Measurements from ENCODE around the gene PPM1N. TPM values are rescaled to one million over a fixed set of nuclear protein-coding genes. Genes with fewer than 3 reads are reported as not detected.

Gene PPM1N
- total RNA-seq, 1 donor, result 0.36 TPM

DNA sequence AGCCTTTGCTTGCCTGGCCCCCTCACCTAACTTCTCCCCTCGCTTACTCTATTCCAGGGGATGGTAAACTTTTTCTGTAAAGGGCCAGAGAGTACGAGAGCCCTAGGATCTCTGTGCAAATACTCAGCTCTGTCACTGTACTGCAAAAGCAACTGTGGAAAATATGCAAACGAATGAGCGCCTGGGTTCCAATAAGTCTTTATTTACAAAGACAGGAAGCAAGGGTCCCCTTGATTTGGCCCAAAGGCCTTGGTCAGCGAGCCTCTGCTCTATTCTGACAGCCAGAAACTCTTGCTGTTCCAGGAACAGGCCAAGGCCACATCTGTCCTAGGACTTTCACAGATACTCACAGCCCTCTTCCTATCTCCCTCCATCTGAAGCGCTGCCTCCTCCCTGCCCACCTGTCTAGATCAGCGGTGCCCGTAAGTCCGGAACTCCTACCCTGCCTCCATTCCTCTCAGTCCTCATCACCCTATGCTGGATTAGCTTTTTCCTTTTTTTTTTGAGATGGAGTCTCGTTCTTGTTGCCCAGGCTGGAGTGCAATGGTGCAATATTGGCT lies 49.0 kb downstream of the PPM1N start:
- H3K27me3 ChIP-seq (ENCODE audit: insufficient read depth, low read length), result no peaks in the 10 kb centered on the region
- no peaks in the 10 kb centered on the region for H3K36me3 ChIP-seq (ENCODE audit: insufficient read depth, low read length)
- DNase-seq (ENCODE audit: insufficient read length, low spot score, missing footprints), result no peak
- no peak overlapping the region for H3K27ac ChIP-seq (ENCODE audit: low read depth, low read length)
- peaks cover 3% of the 10 kb centered on the region for H4K20me1 ChIP-seq (ENCODE audit: insufficient read depth, low read length)
- H2AFZ ChIP-seq (ENCODE audit: low read length), result no peak overlapping the region
- TF ChIP-seq, protein P1, sequence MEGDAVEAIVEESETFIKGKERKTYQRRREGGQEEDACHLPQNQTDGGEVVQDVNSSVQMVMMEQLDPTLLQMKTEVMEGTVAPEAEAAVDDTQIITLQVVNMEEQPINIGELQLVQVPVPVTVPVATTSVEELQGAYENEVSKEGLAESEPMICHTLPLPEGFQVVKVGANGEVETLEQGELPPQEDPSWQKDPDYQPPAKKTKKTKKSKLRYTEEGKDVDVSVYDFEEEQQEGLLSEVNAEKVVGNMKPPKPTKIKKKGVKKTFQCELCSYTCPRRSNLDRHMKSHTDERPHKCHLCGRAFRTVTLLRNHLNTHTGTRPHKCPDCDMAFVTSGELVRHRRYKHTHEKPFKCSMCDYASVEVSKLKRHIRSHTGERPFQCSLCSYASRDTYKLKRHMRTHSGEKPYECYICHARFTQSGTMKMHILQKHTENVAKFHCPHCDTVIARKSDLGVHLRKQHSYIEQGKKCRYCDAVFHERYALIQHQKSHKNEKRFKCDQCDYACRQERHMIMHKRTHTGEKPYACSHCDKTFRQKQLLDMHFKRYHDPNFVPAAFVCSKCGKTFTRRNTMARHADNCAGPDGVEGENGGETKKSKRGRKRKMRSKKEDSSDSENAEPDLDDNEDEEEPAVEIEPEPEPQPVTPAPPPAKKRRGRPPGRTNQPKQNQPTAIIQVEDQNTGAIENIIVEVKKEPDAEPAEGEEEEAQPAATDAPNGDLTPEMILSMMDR (IDR thresholded peaks at IDR 0.05; ENCODE audit: extremely low read depth, low read depth, low read length), result no peak
- H3K9me3 ChIP-seq (ENCODE audit: low read depth, low read length), result no peaks in the 10 kb centered on the region
- peaks cover 12% of the 10 kb centered on the region for H3K4me1 ChIP-seq (ENCODE audit: insufficient read depth, low read length)
- no peak overlapping the region for H3K4me3 ChIP-seq (ENCODE audit: insufficient read depth, low read length)
- no peaks in the 10 kb centered on the region for H3K79me2 ChIP-seq (ENCODE audit: insufficient read depth, low read length)
- no peak overlapping the region for H3K4me2 ChIP-seq (ENCODE audit: insufficient read depth, low read length)

DNA sequence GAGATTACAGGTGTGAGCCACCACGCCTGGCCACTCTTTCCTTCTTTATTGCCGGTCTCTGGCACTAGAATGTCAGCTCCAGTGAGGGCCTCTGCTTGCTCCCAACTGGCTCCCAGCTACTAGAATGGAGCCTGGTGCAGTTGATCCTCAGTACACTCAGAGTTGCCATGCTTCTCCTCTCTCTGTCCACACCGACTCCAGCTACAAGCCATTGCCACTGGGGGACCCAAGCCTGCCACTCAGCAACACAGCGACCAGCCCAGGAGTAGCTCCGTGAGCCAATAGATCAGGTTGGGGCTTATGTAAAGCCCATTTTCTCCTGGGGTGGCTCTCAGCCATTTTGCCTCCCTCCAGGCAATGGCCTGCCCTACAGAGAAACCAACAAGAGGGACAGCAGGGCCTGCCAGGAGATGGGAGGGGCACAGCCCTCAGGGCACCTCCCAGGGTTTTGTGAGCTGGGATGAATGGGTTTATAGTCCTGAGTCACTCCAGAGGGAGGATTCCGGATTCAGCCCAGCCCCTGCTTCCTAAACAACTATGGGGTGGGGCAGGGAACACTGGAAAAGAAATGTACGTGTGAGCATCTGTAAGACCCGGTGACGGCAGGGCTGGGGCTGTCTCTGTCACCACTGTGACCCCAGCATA lies 49.8 kb downstream of the PPM1N start:
- Histone ChIP-seq H3K4me1 (ENCODE audit: insufficient read depth, low read length) (peaks cover 12% of the 10 kb centered on the region), H3K4me3 (ENCODE audit: insufficient read depth, low read length) (no peak overlapping the region), H3K27ac (ENCODE audit: low read depth, low read length) (no peak overlapping the region), H3K9me3 (ENCODE audit: low read depth, low read length) (no peaks in the 10 kb centered on the region), H3K4me2 (ENCODE audit: insufficient read depth, low read length) (no peak overlapping the region), H3K79me2 (ENCODE audit: insufficient read depth, low read length) (no peaks in the 10 kb centered on the region), H4K20me1 (ENCODE audit: insufficient read depth, low read length) (peaks cover 3% of the 10 kb centered on the region), H3K36me3 (ENCODE audit: insufficient read depth, low read length) (no peaks in the 10 kb centered on the region), H3K27me3 (ENCODE audit: insufficient read depth, low read length) (no peaks in the 10 kb centered on the region), H2AFZ (ENCODE audit: low read length) (no peak overlapping the region)
- peak; percentile 98 for DNase-seq (ENCODE audit: insufficient read length, low spot score, missing footprints)
- TF ChIP-seq, protein P1 (IDR thresholded peaks at IDR 0.05; ENCODE audit: extremely low read depth, low read depth, low read length), result no peak

Other genes with a start within 250 kb of the PPM1N start
- gene MARK4, start 247.2 kb upstream of the PPM1N start, total RNA-seq, result 16.2 and 18.1 TPM in 2 replicates
- gene CKM, start 175.6 kb upstream of the PPM1N start, total RNA-seq, result under 0.01 and 0.36 TPM in 2 replicates
- gene KLC3, start 157.7 kb upstream of the PPM1N start, total RNA-seq, result 0.29 and 0.72 TPM in 2 replicates
- 47.4 and 52.5 TPM in 2 replicates for gene ERCC2, start 127.9 kb upstream of the PPM1N start, total RNA-seq
- 6.9 and 8.5 TPM in 2 replicates for gene PPP1R13L, start 93.4 kb upstream of the PPM1N start, total RNA-seq
- gene POLR1G, start 91.8 kb upstream of the PPM1N start, total RNA-seq, result 10.5 and 10.6 TPM in 2 replicates
- gene ERCC1, start 74.5 kb upstream of the PPM1N start, total RNA-seq, result 88.4 and 96.3 TPM in 2 replicates
- gene FOSB, start 30.4 kb upstream of the PPM1N start, total RNA-seq, result 3.3 and 3.8 TPM in 2 replicates
- 6.2 TPM in 2 replicates for gene RTN2, start 1.4 kb upstream of the PPM1N start, total RNA-seq
- gene VASP, start 9.0 kb downstream of the PPM1N start, total RNA-seq, result 50.1 and 71.3 TPM in 2 replicates
- gene OPA3, start 86.4 kb downstream of the PPM1N start, total RNA-seq, result 7.1 and 7.6 TPM in 2 replicates
- gene GPR4, start 103.8 kb downstream of the PPM1N start, total RNA-seq, result not detected in 2 replicates
- gene EML2, start 141.0 kb downstream of the PPM1N start, total RNA-seq, result 10.1 and 11.8 TPM in 2 replicates
- gene GIPR, start 169.8 kb downstream of the PPM1N start, total RNA-seq, result under 0.01 and 0.88 TPM in 2 replicates
- 139 and 155 TPM in 2 replicates for gene SNRPD2, start 193.5 kb downstream of the PPM1N start, total RNA-seq
- gene QPCTL, start 194.2 kb downstream of the PPM1N start, total RNA-seq, result 15.6 and 16.5 TPM in 2 replicates
- gene FBXO46, start 232.5 kb downstream of the PPM1N start, total RNA-seq, result 8.0 and 9.0 TPM in 2 replicates
- not detected in 2 replicates for gene MEIOSIN, start 235.0 kb downstream of the PPM1N start, total RNA-seq